GM19438 (cell line): ENCODE measurements around the gene DPH6.
"Not testable (repeated sequence)": the region's sequence is repeated elsewhere in the genome, so short reads cannot be mapped to it uniquely, and the experiment has no call there.

Source experiments
- ATAC-seq: cut with Tn5 transposase; IDR thresholded peaks from one replicate; pipeline ENCODE4 v1.9.1; 2021; ENCODE audit warnings: low read depth; ENCODE audit not compliant: unreplicated experiment

The DPH6 gene

GRCh38 chr15:35545824-35546510, at the start of gene DPH6:
DPH6 (minus strand) TSS chr15:35546165; CDS start chr15:35546141, 24 bp downstream.
- ATAC-seq = peak; percentile 86

- ATAC-seq = no peak
Observed at GRCh38 chr15:35595656-35596055, 49.7 kb upstream of the DPH6 start.

GRCh38 chr15:35591987-35592386, 46.0 kb upstream of the DPH6 start:
- not testable (repeated sequence) for ATAC-seq

- no peak for ATAC-seq
Observed at GRCh38 chr15:35583863-35584528, 38.0 kb upstream of the DPH6 start.

- ATAC-seq = no peak
Observed at GRCh38 chr15:35580606-35581005, 34.6 kb upstream of the DPH6 start.

GRCh38 chr15:35567392-35567791, 21.4 kb upstream of the DPH6 start:
- ATAC-seq = no peak

GRCh38 chr15:35566991-35567390, 21.0 kb upstream of the DPH6 start:
- no peak for ATAC-seq

- ATAC-seq = no peak
Observed at GRCh38 chr15:35565901-35566300, 19.9 kb upstream of the DPH6 start.

GRCh38 chr15:35562641-35563040, 16.7 kb upstream of the DPH6 start:
- ATAC-seq = no peak

- ATAC-seq = no peak
Observed at GRCh38 chr15:35561308-35561707, 15.3 kb upstream of the DPH6 start.

- no peak for ATAC-seq
Observed at GRCh38 chr15:35560870-35561269, 14.9 kb upstream of the DPH6 start.

- no peak for ATAC-seq
Observed at GRCh38 chr15:35560258-35560657, 14.3 kb upstream of the DPH6 start.

GRCh38 chr15:35559683-35560082, 13.7 kb upstream of the DPH6 start:
- no peak for ATAC-seq

GRCh38 chr15:35557544-35557943, 11.6 kb upstream of the DPH6 start:
- ATAC-seq = no peak

GRCh38 chr15:35557012-35557411, 11.0 kb upstream of the DPH6 start:
- ATAC-seq = no peak

GRCh38 chr15:35555244-35555643, 9.3 kb upstream of the DPH6 start:
- ATAC-seq = no peak

GRCh38 chr15:35550957-35551356, 5.0 kb upstream of the DPH6 start:
- no peak for ATAC-seq

- ATAC-seq = no peak
Observed at GRCh38 chr15:35549567-35549966, 3.6 kb upstream of the DPH6 start.

- no peak for ATAC-seq
Observed at GRCh38 chr15:35548435-35548834, 2.5 kb upstream of the DPH6 start.

GRCh38 chr15:35547775-35548364, 1.9 kb upstream of the DPH6 start:
- no peak for ATAC-seq

- peak; percentile 23 for ATAC-seq
Observed at GRCh38 chr15:35546511-35547381, 781 bp upstream of the DPH6 start.
